ENCODE measurements around the gene RNF40. TPM values are rescaled to one million over a fixed set of nuclear protein-coding genes. Genes with fewer than 3 reads are reported as not detected.

Gene RNF40
- 60.9 TPM for total RNA-seq

DNA sequence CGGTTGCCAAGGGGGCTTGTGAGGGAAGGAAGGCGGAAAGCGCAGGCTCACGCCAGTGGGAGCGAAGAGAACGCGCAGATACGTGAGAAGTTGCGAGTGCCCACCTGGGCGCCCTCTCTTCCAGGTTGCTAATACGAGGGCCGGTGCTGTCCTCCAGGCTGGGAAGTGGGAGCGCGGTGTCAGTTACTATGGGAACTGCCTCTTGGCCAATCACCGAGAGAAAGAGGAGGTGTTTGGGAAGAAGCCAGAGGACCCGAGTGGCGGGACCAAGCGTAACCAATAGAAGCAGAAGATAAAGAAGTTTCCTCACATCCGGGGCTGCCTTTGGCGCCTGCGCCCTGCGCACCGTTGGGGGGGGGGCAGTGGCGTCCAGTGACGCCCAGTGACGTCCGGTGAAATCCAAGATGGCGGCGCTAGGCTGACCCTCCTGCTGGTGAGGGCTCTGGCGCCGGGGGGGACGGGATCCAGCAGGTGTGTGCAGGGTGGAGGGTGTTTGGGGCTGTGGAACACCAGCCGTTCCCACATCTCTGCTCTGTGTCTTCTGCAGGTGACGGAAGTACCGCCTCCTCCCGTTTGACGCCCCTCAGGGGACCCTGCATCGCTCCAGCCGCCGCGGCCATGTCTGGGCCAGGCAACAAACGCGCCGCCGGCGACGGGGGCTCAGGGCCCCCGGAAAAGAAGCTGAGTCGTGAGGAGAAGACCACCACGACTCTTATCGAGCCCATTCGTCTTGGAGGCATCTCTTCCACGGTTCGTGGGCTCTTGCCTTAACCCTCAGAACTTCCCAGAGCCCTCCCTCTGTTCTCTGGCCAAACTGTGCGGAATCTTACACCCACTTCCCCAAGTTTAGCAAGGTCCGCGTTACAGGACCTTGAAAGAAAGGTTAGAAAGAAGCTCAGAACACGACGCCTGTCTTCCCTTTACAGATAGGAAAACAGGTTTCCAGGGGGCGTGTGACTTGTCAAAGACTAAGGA, at the start of gene RNF40, which contains the start of gene CFAP119:
TSS of gene RNF40 (plus strand) at position 395 of the 975 bp plus-strand sequence. CDS start at position 619, 224 bp downstream.
TSS of gene CFAP119 (minus strand) at position 135 of the 975 bp plus-strand sequence. CDS start 314 bp downstream, outside the sequence.
- Histone ChIP-seq H3K27me3 (no peaks in the 10 kb centered on the region), H3K4me3 (peak within 1 kb of the TSS; percentile 74 to 98), H3K4me1 (peaks cover 37% of the 10 kb centered on the region), H3K9me3 (no peaks in the 10 kb centered on the region), H3K27ac (peak within 1 kb of the TSS; percentile 98), H3K36me3 (peaks cover 5 to 41% of the 10 kb centered on the region in 2 donors)
- intact Hi-C loops (cut with DNase I) = loop anchor here (5.0 kb wide), 1 partner anchor 65 kb away; the partner anchor contains the start of gene SRCAP
- TF ChIP-seq, protein P1, sequence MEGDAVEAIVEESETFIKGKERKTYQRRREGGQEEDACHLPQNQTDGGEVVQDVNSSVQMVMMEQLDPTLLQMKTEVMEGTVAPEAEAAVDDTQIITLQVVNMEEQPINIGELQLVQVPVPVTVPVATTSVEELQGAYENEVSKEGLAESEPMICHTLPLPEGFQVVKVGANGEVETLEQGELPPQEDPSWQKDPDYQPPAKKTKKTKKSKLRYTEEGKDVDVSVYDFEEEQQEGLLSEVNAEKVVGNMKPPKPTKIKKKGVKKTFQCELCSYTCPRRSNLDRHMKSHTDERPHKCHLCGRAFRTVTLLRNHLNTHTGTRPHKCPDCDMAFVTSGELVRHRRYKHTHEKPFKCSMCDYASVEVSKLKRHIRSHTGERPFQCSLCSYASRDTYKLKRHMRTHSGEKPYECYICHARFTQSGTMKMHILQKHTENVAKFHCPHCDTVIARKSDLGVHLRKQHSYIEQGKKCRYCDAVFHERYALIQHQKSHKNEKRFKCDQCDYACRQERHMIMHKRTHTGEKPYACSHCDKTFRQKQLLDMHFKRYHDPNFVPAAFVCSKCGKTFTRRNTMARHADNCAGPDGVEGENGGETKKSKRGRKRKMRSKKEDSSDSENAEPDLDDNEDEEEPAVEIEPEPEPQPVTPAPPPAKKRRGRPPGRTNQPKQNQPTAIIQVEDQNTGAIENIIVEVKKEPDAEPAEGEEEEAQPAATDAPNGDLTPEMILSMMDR (IDR thresholded peaks at IDR 0.05) = no peak
- TF ChIP-seq POLR2A (IDR thresholded peaks at IDR 0.05) (peak in 1 of 2 donors; percentile 78), POLR2AphosphoS5 (IDR thresholded peaks at IDR 0.05; ENCODE audit: insufficient read depth in 1 of 2, low read depth in 1 of 2) (peak; percentile 97 to 98)
- DNase-seq (ENCODE audit: extremely low spot score in 2 of 2) = peak; percentile 98

DNA sequence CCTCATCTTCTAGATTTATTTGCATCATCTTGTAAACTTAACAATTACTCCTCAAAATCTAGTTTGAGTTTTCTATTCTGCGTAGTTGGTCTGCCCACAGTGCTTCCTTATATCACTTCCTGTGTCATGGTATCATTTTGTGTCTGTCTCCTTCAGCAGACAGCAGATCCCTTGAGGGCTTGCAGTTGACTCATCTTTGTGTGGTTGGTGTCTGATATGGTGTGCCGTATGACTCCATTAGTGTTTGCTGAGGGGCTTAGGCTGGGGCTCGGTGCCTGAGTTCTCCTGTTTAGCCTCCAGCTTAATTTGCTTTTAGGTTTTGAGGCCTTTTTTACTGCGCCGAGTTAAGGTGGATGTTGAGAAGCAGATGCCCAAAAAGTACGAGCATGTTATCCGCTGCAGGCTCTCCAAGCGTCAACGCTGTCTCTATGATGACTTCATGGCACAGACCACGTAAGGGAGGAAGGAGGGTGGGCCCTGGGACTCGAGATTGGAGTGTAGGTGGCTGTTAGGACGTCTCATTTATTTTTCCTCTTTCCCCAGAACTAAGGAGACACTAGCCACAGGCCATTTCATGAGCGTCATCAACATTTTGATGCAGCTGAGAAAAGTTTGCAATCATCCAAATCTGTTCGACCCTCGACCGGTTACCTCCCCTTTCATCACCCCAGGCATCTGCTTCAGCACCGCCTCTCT, 46.2 kb upstream of the RNF40 start:
- Histone ChIP-seq H3K4me1 (no peaks in the 10 kb centered on the region), H3K4me3 (no peak overlapping the region), H3K9me3 (no peaks in the 10 kb centered on the region), H3K27ac (no peak overlapping the region), H3K27me3 (no peaks in the 10 kb centered on the region), H3K36me3 (peaks cover 5 to 92% of the 10 kb centered on the region in 2 donors)
- intact Hi-C loops (cut with DNase I) = no loop called here
- DNase-seq (ENCODE audit: extremely low spot score in 2 of 2) = no peak
- TF ChIP-seq, protein P1 (IDR thresholded peaks at IDR 0.05) = no peak
- TF ChIP-seq POLR2A (IDR thresholded peaks at IDR 0.05) (no peak), POLR2AphosphoS5 (IDR thresholded peaks at IDR 0.05; ENCODE audit: insufficient read depth in 1 of 2, low read depth in 1 of 2) (no peak)

DNA sequence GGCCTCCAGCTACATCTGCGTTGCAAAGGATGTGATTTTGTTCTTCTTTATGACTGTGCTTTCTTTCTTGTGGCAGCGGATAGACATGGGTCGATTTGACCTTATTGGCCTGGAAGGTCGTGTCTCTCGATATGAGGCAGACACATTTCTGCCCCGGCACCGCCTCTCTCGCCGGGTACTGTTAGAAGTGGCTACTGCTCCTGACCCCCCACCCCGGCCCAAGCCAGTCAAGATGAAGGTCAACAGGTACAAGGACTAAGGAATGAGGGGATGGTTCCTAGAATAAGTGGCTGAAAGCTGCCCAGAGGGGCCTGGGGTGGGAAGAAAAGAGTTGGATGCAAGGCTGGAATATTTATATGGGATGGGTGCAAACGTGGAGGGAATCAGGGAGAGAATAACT, 42.0 kb upstream of the RNF40 start:
- Histone ChIP-seq H3K4me3 (no peak overlapping the region), H3K36me3 (peaks cover 3 to 97% of the 10 kb centered on the region in 2 donors), H3K27me3 (no peaks in the 10 kb centered on the region), H3K4me1 (no peaks in the 10 kb centered on the region), H3K9me3 (no peaks in the 10 kb centered on the region), H3K27ac (no peak overlapping the region)
- no peak for TF ChIP-seq POLR2A (IDR thresholded peaks at IDR 0.05)
- no peak for TF ChIP-seq POLR2AphosphoS5 (IDR thresholded peaks at IDR 0.05; ENCODE audit: insufficient read depth in 1 of 2, low read depth in 1 of 2)
- TF ChIP-seq, protein P1 (IDR thresholded peaks at IDR 0.05) = no peak
- intact Hi-C loops (cut with DNase I) = no loop called here
- no peak for DNase-seq (ENCODE audit: extremely low spot score in 2 of 2)

DNA sequence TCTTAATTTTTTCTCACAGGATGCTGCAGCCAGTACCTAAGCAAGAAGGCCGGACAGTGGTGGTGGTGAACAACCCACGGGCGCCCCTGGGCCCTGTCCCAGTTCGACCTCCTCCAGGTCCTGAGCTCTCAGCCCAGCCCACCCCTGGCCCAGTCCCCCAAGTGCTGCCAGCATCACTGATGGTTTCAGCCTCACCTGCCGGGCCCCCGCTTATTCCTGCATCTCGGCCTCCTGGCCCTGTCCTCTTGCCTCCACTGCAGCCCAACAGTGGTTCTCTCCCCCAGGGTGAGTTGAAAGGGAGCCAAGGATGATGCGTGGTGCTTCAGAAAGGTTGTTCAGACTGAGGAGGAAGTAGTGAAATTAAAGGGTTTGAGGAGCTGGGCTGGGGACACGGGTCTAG, 41.4 kb upstream of the RNF40 start:
- intact Hi-C loops (cut with DNase I) = no loop called here
- no peak overlapping the region for H3K27ac ChIP-seq
- no peaks in the 10 kb centered on the region for H3K27me3 ChIP-seq
- H3K4me3 ChIP-seq = no peak overlapping the region
- H3K36me3 ChIP-seq = peaks cover 3 to 99% of the 10 kb centered on the region in 2 donors
- no peak for TF ChIP-seq POLR2A (IDR thresholded peaks at IDR 0.05)
- TF ChIP-seq, protein P1 (IDR thresholded peaks at IDR 0.05) = no peak
- TF ChIP-seq POLR2AphosphoS5 (IDR thresholded peaks at IDR 0.05; ENCODE audit: insufficient read depth in 1 of 2, low read depth in 1 of 2) = no peak
- no peak for DNase-seq (ENCODE audit: extremely low spot score in 2 of 2)
- no peaks in the 10 kb centered on the region for H3K9me3 ChIP-seq
- H3K4me1 ChIP-seq = no peaks in the 10 kb centered on the region
